GM18951 (cell line): Measurements from ENCODE around the gene COL20A1.
"Not testable (repeated sequence)": the region's sequence is repeated elsewhere in the genome, so short reads cannot be mapped to it uniquely, and the experiment has no call there.

Experiments
- POLR2A ChIP-seq: IDR thresholded peaks from 4 replicates; pipeline ENCODE4 v1.6.1; 2011; ENCODE audit warnings: mild to moderate bottlenecking; ENCODE audit not compliant: insufficient read length, insufficient read depth; ENCODE audit errors: extremely low read depth
- in situ Hi-C: fragments of 300-500 bp; cut with MboI; formaldehyde crosslinking; loops from one replicate; pipeline ENCODE4 v1.12.0; 2022; ENCODE audit warnings: low sequenced_read_pairs, mixed read lengths, inconsistent platforms; ENCODE audit not compliant: unreplicated experiment

COL20A1 gene

GRCh38 chr20:63293871-63294535 lies 1.0 kb downstream of the COL20A1 start:
- no peak for TF ChIP-seq POLR2A

GRCh38 chr20:63294536-63294900 lies 1.5 kb downstream of the COL20A1 start:
- no peak for TF ChIP-seq POLR2A
- in situ Hi-C loops: no loop called here

More at GRCh38 chr20:63293871-63294535, 1.0 kb downstream of the COL20A1 start:
- in situ Hi-C loops: no loop called here

- TF ChIP-seq POLR2A: no peak
- in situ Hi-C loops: no loop called here
Observed at GRCh38 chr20:63295018-63295417, 2.0 kb downstream of the COL20A1 start.

GRCh38 chr20:63295422-63295821 lies 2.4 kb downstream of the COL20A1 start:
- in situ Hi-C loops: no loop called here
- no peak for TF ChIP-seq POLR2A

GRCh38 chr20:63295846-63296245 lies 2.9 kb downstream of the COL20A1 start:
- in situ Hi-C loops: no loop called here
- no peak for TF ChIP-seq POLR2A

GRCh38 chr20:63296531-63297299 lies 3.7 kb downstream of the COL20A1 start:
- TF ChIP-seq POLR2A: no peak
- in situ Hi-C loops: no loop called here

GRCh38 chr20:63297371-63297781 lies 4.4 kb downstream of the COL20A1 start:
- in situ Hi-C loops: no loop called here
- no peak for TF ChIP-seq POLR2A

- in situ Hi-C loops: no loop called here
- no peak for TF ChIP-seq POLR2A
Observed at GRCh38 chr20:63297796-63298572, 5.0 kb downstream of the COL20A1 start.

GRCh38 chr20:63298731-63299312 lies 5.8 kb downstream of the COL20A1 start:
- in situ Hi-C loops: no loop called here
- no peak for TF ChIP-seq POLR2A

- no peak for TF ChIP-seq POLR2A
- in situ Hi-C loops: no loop called here
Observed at GRCh38 chr20:63301671-63302070, 8.7 kb downstream of the COL20A1 start.

- in situ Hi-C loops: no loop called here
- no peak for TF ChIP-seq POLR2A
Observed at GRCh38 chr20:63303095-63303666, 10.2 kb downstream of the COL20A1 start.

- in situ Hi-C loops: no loop called here
- TF ChIP-seq POLR2A: no peak
Observed at GRCh38 chr20:63305393-63305792, 12.4 kb downstream of the COL20A1 start.

GRCh38 chr20:63305933-63306672 lies 13.1 kb downstream of the COL20A1 start:
- in situ Hi-C loops: not testable (repeated sequence)
